WI38 (cell line): ENCODE results near the gene TMPRSS11E.

Experiments
- H3K4me3 ChIP-seq: 2 replicates; pipeline ENCODE4 v1.5.1; 2011; ENCODE audit warnings: low read depth, mild to moderate bottlenecking, control low read depth, low read length
- TF ChIP-seq, protein P1 (sequence below): IDR thresholded peaks from 2 replicates; pipeline ENCODE4 v1.5.1; 2012; ENCODE audit warnings: low read depth, mild to moderate bottlenecking, control low read depth, low read length

The TMPRSS11E gene

DNA sequence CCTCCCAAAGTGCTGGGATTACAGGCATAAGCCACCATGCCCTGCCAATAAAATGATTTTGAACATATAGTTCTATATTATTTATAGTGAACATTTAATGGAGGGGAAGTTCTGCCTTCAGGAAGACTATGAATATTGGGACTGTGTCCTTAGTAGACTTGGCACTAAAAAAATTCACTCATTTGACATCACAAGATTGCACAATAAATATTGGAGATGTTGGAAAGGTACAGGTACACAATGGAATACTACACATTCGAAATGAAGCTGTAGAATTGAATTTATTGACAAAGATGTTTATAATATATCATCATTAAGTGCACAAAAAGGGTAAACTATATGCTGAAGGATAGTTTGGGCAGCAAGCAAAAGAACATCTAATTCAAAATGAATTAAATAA, 13.0 kb upstream of the TMPRSS11E start:
- TF ChIP-seq, protein P1, sequence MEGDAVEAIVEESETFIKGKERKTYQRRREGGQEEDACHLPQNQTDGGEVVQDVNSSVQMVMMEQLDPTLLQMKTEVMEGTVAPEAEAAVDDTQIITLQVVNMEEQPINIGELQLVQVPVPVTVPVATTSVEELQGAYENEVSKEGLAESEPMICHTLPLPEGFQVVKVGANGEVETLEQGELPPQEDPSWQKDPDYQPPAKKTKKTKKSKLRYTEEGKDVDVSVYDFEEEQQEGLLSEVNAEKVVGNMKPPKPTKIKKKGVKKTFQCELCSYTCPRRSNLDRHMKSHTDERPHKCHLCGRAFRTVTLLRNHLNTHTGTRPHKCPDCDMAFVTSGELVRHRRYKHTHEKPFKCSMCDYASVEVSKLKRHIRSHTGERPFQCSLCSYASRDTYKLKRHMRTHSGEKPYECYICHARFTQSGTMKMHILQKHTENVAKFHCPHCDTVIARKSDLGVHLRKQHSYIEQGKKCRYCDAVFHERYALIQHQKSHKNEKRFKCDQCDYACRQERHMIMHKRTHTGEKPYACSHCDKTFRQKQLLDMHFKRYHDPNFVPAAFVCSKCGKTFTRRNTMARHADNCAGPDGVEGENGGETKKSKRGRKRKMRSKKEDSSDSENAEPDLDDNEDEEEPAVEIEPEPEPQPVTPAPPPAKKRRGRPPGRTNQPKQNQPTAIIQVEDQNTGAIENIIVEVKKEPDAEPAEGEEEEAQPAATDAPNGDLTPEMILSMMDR = no peak

DNA sequence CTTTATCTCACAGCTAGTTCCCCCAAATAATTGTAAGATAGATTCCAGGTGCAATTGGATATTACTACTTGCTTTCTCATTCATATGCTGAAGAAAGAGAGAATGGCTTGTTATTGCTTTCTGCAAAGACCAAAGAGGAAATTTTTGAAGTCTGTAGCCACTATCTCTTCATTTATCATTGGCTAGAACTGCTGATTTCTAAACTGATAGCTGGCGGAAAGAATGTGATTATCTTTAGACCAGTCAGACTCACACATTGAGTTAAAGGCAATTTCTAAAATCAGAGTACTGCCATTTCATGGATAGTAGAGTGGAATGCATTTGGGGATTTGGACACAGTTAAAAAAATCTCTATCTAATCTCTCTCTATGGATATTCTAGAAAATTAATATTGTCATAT, 12.4 kb upstream of the TMPRSS11E start:
- TF ChIP-seq, protein P1 = no peak
- H3K4me3 ChIP-seq = no peak overlapping the region

More for the DNA sequence above, 13.0 kb upstream of the TMPRSS11E start:
- H3K4me3 ChIP-seq = no peak overlapping the region

DNA sequence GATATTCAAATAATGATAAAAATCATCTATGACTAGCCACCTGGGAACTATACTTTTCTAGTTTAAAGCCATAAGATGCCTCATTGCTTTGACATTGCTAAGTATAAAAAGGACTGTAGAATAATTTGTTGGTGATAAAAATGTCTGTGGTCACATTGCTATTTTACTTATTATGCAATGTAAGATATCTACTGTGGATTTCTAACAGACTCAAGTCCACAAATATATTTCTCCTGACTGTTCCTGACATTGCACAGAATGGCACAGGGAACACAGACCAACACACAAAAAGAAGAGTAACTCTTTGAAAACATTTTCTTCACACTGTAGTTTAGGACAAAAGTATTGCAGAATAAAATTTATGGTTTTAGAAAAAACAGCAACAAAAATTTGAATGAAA, 2.2 kb upstream of the TMPRSS11E start:
- TF ChIP-seq, protein P1 = no peak
- no peak overlapping the region for H3K4me3 ChIP-seq

DNA sequence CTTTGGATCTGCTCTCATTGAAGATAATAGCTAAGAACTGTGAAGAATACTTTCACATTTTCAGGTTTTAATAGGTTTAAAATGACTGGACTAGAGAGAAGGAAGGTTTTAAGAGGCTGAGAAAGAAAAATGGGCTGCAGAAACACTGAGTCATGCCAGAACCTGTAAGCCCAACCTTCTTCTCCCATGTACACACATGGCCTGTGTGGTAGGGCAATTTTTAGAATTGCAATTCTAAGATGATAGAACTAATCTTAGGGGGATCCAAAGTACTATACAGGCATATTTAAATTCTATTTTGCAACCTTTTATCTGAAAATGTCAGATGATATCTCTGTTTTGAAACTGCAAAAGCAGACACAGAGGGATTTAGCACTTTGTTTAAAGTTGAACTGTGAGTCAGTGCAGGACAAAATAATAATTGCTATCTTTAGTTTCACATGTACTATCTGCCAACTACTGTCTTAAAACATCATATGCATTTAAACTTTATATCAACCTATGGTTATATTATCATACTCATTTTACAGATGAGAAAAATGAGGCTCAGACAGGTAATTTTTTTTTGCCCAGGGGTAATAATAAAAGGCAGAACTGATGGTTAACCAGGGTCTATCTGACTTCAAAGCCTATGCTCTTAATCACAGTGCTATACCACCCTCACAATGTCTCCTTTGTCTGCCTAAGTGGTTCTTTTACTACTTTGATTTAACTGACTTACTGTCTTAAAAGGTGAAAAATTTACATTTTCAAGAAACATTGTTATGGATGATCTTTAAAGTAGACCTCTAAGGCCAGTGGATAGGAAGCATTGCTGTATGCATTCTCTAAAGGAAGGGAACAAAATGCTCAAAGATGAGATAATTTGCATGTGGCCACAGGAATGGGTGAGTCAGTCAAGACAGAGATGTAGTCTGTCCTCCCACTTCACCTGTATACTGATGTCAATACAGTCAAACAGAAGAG, 4.3 kb downstream of the TMPRSS11E start:
- H3K4me3 ChIP-seq = no peak overlapping the region
- TF ChIP-seq, protein P1 = no peak

DNA sequence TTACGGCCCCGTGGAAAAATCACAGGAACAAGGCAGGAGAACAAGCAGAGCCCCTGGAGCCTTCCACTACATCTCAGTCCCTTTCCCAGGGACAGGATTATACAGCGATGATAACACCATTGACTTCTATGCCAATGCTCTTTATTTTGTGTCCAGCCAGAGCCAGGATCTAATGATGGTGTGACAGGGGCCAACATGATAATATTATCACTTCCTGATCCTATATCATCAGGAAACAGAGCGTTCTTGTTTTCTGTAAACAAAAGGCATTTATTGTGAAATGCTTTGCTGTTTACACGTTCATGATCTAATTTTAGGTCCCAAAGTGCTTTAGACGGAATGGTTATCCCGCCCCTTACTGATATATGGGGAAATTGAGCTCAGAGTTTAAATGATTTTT, 12.8 kb downstream of the TMPRSS11E start:
- TF ChIP-seq, protein P1 = no peak
- no peak overlapping the region for H3K4me3 ChIP-seq

DNA sequence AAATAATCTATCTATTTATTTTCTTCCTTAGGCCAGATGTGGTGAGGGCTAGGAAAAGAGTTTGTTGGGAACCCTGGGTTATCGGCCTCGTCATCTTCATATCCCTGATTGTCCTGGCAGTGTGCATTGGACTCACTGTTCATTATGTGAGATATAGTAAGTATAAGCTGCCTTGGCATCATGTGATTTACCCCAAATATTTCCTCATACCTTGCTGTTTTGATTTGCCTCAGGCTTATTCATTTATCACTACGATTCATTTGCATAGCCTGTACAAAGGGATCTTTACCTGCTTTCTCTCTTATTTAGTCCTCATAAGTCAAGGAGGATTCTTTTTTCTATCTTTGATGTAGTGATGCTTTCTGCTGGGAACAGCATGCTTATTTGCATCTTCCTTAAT, 14.5 kb downstream of the TMPRSS11E start:
- TF ChIP-seq, protein P1 = no peak
- H3K4me3 ChIP-seq = no peak overlapping the region

DNA sequence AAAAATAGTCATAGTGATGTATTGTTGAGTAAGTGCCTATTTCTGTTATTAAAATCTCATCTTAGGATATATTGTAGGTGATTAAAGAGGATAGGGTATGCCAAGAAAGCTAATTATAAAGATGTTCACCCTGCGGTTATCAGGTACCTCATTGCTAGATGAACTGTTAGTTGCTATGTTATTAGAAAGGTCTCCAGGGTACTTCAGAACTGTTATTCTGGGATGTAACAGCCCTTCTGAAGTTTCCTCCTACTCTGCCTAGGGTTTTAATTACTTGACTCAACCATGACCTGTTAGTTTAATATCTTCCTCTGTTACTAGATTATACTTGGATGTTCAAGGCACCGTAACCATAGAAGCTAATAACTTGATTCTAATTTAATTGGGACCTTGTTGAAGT, 15.4 kb downstream of the TMPRSS11E start:
- TF ChIP-seq, protein P1 = no peak
- H3K4me3 ChIP-seq = no peak overlapping the region
